GM19035 (cell line): Measurements from ENCODE around the gene OR8D1.

Source experiments
- ATAC-seq: cut with Tn5 transposase; IDR thresholded peaks from one replicate; pipeline ENCODE4 v1.9.1; 2021; ENCODE audit not compliant: unreplicated experiment

Gene OR8D1

DNA sequence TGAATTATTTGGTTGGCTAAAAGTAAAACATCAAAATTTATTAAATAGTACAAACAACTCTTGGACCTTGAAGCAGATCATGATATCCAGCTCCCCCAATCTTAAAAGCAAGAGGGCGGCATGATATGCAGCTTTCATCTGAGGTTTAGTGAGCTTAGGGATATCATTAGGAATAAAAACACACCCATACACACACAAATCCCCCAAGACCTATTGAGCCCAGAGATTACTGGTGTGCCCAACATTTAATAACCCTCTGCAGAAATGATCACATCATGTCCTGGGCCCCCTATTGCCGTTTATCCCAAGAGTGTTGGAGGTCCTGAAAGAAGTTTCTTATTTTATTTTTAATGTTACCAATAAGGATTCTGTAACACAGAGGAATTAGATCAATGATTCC lies at the start of gene OR8D1:
OR8D1 (minus strand) TSS at position 101 of the 400 bp plus-strand sequence. CDS start 3,183 bp downstream, outside the sequence.
- ATAC-seq: no peak

DNA sequence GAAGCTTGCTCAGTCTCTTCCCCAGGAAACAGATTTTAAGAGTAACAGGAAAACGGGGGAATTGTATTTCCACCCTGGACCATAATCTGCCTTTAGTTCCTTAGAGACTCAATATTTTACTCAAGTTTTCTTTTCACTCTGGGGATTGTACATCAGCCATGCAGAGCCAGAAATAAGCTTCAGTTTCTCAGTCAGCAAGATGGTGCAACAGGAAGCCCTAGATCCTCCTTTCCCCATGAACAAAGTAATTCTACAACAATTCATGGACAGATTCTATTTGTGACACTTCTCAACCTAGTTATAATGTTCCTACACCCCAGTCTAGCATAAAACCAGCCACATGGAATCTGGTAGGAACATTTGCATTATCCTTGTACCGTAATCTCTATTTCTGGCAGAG lies 45.8 kb upstream of the OR8D1 start:
- no peak for ATAC-seq

DNA sequence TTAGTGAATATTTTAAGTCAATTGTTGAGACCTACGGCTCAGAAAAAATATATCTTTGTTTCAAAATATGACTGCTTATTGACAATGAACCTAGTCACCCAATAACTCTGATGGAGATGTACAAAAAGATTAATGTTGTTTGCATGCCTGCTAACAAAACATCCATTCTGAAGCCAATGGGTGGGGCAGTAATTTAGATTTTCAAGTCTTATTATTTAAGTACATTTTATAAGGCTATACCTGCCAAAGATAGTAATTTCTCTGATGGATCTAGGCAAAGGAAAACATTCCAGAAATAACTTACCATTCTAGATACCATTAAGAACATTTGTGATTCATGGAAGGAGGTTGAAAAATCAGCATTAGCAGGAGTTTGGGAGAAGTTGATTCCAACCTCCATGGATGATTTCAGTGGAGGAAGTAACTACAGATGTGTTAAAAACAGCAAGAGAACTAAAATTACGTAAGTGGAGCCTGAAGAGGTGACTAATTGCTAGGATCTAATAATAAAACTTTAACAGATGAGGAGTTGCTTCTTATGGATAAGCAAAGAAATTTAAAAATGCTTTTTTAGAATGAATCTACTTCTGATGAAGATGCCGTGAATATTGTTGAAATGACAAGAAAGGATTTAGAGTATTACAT lies 32.7 kb upstream of the OR8D1 start:
- ATAC-seq: no peak

DNA sequence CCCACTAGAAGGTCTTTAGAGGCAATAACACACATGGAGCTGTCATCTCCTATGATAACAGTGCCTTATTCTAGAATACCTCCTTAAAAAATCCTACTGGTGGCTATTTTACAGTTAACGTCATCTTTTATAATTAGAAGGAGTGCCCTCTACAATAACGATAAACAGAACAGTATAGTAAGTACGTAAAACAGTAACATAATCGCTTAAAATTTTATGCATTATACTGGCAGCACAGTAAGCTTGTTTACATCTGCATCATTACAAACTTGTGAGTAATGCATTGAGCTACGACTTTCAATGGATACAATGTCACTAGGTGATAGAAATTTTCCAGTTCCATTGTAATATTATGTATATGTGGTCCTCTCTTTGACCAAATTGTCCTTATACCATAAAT lies 30.6 kb upstream of the OR8D1 start:
- no peak for ATAC-seq

DNA sequence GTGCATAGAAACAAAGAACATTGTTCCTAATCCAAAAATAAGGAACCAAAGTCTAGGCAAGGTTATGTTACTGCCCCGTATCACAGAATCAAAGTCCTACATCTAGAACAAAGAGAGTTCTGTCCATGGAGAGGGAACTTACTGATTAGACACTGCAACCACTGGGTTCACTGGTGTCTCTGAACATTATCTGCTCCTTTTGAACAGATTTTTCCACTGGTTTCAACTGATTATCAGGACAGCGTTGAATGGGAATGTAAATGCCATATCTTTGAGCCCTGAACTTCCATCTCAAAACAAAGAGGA lies 26.3 kb upstream of the OR8D1 start:
- ATAC-seq: no peak

DNA sequence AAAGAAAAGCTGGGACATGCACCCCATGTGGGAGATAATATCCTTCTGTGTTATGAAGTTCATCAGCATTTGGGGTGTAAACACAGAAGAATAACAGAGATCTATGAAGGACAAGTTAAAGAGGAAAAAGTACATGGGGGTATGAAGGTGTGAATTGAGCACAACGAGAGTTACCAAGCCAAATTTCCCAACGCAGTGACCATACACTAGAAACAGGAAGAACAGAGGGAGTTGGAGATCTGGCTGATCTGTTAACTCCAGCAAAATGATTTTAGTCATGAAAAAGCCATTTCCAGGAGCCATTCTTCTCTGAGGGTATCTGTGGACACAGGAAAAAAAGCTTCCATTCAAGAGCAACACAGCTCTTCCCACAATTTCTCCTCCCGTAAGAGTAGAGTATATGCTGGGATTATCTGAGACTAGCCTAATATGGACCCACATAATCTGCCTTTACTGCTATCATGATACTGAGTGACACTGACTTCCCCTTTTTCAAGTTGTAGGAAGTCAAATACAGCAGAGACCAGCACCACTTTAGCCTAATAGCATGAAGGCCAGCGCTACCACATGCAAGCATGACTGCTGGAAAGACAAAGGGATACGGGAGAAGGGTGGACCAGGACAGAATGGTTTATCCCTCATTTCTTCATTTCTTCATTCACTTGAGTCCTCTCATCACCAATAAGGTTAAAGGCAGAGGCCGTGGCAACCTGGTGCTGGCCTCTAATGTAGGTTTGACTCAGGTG lies 25.8 kb upstream of the OR8D1 start:
- ATAC-seq: no peak

DNA sequence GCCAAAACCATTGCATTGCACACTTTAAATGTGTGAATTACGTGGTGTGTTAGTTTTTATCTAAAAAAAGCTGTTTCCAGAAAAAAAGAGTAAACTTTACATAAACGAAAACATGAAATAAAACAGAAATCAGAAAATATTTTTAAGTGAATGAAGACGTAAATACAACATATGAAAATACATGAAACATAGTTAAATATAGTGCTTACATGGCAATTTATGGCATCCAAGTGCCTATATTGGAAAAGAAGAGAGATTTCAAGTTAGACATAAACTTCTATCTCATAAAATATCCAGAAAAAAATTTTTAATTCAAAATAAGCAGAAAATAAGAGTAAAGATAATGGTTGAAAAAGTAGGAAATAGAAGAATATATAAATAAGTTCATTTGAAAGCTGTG lies 18.1 kb upstream of the OR8D1 start:
- ATAC-seq: no peak

DNA sequence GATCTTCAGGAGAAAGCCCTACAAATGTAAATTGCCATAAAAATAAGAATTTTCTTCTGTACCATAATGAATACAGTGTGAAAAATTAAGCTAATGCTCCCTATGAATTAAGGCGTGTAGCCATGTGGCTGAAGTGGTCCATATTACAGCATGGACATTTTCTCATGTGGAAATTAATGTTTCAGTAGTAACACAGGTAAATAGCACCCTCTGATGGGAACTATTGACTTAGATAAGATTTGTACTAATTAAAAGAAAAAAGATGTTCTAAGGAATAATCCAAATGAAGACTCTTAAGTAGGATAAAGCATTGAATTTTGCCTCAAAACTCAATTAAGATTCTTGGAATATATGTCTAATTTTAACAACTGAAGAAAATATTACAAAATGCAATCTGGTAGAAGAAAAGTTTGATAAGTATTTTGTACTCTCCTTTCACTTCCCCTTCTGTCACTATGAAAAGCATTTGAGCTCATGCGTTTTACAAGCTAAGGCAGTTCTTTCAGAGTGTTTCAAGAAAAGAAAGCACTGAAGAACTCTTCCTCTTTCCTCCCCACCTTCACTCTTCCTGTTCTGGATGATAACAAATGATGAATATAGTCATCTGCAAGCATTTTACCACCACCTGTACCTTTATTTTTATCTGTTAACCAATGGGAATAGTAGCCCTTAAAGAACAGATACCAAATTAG lies 16.2 kb upstream of the OR8D1 start:
- ATAC-seq: peak; percentile 96

DNA sequence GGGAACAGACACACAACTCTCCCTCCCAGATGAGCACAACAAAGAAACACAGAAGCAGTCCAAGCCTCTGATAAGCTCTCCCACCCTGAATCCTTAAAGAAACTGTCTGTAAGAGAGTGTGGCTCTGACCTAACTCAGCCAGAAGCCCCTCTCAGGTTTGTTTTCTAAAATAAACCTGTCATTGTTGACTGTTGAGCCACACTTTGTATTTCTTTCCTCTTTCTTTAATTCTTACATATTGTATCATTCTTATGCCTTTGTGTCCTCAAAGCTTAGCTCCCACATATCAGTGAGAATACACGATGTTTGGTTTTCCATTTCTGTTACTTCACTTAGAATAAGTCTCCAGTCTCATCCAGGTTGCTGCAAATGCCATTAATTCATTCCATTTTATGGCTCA lies 14.0 kb upstream of the OR8D1 start:
- ATAC-seq: no peak

DNA sequence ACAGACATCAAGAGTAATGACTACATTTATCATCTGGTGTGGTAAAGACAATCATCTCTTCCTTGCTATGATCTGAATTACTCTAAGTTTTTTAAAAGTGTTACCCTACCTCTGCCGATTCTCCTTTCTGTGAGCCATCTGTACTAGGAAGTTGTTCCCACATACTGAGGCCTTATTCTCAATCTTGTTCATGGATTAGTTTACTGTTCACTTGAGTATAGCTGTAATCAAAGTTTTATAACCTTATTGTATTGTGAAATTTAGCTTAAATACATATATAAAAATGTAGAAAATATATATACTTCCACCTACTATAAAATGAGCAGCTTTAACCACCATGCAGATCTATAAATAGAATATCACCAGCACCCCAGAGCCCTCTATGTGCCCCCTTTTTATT lies 8.6 kb upstream of the OR8D1 start:
- ATAC-seq: no peak

DNA sequence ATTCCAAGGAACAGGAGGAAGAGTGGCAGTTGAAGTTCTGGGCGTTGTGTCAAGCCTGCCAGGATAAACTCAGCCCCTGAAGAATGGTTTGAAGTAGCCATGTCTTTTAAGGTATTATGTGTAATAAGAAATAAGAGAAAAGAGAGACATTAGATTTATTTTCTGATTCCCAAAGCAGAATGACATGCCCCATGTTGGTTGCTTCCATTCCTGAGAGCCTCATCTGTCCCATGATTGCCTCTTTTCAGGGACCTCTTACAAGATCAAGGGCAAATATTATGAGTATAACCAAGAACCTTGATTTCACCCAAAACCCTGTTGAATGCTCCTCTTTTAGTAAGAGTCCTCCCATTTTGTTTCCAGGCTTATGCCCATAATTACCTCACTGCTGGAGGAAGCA lies 6.3 kb upstream of the OR8D1 start, which contains the start of gene OR8D2:
OR8D2 (minus strand) TSS at position 101 of the 400 bp plus-strand sequence; CDS start at position 101, 0 bp downstream.
- no peak for ATAC-seq

DNA sequence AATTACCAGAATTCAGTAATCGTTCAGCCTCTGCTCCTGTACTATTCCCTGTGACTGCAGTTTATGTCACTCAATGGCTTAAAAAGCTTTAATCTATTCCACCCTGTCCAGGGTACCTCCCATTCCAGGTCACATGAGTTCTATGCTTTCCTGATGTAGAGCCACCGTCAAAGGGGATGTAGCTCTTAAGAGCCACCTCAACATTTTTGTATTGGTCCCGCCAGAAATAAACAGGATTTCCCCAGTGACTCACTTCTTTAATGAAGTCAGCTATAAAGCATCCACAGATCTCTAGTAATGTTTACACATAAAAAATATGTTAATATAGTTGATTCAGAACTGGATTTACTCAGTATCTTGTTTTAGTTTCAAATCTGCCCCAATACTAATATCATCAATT lies 1.3 kb upstream of the OR8D1 start:
- ATAC-seq: no peak

DNA sequence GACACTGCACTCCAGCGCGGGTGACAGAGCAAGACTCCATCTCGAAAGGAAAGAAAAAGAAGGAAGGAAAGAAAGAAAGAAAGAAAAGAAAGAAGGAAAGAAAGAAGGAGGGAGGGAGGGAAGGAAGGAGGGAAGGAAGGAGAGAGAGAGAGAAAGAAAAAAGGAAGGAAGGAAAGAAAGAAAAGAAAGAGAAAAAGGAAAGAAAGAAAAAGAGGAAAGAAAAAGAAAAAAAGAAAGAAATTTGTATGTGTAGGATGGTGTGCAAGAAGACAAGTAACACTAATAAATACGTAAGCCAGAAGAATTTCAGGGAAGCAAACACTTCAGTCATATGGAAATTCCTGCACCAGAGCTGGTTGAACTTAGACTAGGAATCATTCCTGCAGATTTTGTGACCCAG lies 618 bp downstream of the OR8D1 start:
- ATAC-seq: no peak

DNA sequence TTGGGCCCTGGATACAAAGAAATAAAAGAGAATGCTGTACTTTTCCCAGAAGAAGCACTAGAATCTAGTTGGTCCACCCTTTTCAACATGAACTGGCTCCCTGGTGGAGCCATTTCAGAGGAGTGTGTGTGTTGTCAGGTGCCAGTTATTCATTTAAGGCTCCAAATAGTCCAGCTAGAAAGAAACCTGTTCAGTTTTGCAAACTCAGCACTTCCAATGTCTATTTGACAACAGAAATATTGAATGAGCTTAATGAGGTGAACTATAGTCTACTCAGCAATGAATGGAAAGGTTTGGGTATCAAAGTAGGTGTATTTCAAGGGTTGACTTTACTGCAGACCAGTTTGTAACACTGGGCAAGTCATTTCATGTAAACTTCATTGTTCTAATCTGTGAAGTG lies 2.1 kb downstream of the OR8D1 start:
- no peak for ATAC-seq

DNA sequence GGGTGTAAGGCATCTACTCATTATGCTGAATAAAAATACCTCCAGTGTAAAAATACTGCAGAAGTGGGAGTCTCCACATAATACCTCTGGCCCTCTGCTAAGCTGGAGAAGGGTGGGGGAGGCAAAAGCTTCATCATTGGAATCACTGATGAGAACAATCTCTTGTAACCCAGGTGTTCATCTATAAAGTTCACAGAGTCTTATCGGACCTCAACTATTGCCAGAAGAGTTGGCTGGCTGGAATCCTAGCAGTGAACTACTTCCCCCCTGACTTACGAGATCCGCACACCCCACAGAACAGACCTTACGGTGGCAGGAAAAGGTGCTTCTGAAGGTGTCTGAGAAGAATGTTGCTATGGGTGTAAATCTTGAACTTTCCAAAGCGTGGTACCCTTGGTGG lies 2.5 kb downstream of the OR8D1 start:
- ATAC-seq: no peak

DNA sequence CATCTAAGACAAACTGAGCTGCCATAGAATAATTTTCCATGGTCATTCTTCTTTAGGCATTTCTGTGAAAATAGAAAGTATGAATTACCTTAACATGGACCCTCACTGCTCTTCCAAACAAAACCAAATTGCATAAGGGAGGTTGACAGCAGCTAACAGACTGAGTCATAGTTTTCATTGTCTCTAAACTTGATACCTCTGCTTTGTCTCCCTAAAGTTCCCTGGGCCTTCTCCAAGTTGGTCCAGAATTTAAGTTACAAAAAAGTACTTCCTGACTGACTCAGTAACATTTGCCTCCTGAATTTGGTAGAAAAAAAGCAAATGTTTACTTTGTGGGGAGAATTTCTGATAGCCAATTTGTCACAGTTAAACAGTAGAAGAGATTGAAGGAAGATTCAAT lies 3.0 kb downstream of the OR8D1 start:
- ATAC-seq: no peak

DNA sequence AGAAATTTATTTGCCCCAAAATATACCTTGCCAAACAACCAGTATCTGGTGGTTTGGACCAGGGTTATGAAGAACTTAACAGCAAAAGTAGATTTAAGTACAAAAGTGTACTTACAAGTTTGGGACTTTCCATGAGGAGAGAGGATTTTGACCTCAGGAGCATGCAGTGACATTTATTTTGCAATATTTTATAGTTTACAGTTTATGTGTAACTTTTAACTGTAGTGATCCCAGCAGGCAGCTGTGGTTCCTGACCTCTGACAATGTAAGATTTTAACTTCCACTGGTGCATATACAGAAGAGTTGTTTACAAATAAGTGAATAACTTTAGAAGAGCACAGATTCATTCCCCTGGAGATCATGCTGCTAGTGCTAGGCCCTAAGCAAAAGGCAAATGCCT lies 6.7 kb downstream of the OR8D1 start:
- ATAC-seq: no peak

DNA sequence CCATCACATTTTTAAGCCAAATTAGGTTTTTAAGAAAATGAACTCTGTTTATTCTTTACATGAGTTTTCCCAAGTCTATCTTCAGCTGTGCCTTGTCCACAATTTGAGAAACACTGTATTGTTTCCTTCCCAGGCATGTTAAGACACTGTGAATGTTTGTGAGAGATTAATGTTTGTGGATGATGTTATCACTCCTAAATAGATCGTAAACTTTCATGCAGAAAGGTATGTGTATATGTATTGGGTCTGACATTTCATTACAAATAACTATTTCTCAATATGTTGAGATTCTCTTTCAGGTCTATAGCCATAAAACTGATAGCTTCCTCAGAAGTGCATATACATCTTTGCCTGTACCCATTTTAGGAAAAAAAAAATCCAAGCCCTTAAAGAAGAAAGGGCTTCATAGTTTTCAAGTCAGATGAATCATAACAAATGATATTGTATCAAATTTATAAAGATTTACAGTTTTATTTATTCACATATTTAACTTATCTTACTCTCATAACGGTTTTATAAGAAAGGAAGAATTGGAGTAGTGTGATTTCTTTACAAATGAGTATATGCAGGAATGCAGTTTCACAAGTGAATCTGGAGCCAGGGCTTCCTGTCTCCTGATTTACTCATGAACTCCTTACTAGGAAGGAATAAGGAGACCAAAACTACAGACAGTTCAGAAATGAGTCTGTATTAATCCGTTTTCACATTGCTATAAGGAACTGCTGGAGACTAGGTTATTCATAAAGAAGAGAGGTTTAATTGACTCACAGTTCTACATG lies 11.2 kb downstream of the OR8D1 start:
- ATAC-seq: no peak

DNA sequence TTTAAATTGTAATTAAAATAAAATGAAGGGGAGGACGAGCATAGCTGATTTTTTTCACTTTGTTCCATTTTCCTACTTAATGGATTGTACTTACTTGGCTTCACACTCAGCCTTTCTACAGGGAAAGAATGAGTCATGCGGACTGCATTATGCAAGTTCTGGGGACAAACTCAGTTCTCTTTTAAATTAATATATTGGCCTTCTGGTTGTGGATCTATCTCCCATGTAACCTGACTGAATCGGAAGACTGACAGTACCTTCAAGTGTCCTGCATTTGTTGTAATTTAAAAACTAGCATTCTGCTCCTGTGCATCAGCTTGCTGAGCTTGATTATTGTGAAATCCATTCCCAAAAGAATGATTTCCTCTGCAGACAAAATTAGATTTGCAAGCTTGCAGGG lies 12.2 kb downstream of the OR8D1 start:
- no peak for ATAC-seq

DNA sequence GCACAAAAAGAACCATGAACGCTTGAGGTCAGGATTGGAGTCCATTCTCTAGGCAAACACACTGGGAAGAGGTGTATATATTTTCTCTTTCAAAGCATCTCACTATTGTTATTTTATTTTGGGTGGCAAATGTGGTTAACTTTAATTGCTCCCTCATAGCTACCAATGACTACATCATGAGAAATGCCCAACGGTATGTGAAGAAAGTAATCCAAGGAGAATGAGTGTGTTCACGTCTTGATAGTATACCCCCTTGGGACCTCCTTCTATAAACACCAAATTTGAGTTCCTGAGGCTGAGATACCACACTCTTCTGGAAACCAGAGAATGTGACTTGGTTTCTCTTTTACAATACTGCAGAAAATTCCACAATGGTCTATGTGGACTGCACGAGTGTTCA lies 15.8 kb downstream of the OR8D1 start:
- no peak for ATAC-seq

DNA sequence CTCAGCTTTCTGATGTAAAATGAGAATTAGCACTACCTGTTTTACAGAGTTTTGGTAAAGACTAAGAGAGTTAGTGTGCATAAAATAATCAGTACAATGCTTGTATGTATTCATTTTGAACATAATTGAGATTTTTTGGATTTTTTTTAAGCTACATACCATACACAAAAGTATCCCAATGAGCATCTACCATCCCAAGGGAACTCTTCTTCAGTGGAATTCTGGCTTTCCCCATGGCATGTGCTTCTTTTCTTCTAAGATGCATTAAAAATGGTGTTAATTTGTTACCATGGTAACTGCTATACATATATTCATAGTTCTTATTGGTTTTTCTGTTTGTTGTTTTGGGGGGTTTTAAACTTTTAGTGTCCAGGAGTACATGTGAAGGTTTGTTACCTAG lies 17.7 kb downstream of the OR8D1 start:
- no peak for ATAC-seq

DNA sequence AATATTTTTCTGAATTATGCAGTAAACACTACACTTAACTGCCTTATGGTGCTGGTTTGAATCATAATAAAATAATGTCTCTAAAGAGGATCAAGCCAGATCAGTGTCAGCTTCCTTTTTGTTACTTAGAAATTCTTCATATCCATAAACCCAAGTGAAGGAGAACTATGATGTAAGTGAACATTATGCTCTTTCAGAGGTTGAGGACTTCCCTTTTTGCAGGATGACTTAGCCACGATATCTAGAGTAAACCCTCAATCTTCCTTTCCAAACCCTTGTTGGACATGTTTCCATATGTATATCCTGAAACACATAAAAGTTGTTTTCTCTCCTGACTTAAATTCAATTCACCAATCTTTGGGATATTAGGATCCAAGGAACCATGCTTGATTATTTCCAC lies 19.1 kb downstream of the OR8D1 start:
- ATAC-seq: no peak
